ENCODE measurements around the gene ZBTB20.

Gene ZBTB20

DNA sequence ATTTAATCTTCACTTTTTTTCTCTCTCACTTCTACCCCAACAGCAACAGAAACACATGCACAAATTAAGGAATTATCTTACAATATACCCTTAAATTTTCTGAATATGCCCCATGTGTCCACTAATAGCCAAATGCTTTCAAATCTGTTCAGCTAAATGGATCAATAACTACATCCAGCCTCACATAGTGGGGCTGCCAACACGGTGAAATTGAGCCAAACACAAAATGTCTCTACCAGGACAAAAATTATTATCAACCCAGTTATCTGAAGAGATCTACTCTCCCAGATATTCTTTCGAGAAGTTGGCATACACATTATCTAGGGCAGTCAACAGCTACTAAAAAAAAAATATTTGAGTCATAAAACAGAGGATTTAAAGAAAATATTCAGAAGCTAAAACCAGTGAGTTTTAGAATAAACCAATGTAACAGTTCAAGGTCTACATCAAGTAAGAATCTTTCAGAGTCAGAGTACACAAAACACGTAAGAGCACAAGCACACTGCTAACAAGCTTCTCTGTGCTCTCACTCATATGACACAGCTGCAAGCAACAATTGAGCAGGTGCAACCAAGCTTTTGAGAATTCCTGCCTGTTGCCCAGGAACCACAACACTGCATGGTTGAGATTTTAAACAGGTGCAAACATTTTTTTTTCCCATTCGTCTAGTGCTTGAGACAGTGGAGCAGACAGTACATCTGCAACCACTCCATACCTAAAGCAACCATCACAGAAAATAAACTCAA is 247.7 kb downstream of the ZBTB20 start:
- TF ChIP-seq, protein P1, sequence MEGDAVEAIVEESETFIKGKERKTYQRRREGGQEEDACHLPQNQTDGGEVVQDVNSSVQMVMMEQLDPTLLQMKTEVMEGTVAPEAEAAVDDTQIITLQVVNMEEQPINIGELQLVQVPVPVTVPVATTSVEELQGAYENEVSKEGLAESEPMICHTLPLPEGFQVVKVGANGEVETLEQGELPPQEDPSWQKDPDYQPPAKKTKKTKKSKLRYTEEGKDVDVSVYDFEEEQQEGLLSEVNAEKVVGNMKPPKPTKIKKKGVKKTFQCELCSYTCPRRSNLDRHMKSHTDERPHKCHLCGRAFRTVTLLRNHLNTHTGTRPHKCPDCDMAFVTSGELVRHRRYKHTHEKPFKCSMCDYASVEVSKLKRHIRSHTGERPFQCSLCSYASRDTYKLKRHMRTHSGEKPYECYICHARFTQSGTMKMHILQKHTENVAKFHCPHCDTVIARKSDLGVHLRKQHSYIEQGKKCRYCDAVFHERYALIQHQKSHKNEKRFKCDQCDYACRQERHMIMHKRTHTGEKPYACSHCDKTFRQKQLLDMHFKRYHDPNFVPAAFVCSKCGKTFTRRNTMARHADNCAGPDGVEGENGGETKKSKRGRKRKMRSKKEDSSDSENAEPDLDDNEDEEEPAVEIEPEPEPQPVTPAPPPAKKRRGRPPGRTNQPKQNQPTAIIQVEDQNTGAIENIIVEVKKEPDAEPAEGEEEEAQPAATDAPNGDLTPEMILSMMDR (IDR thresholded peaks at IDR 0.05; ENCODE audit: extremely low read depth, insufficient read depth, missing control alignments): no peak
- in situ Hi-C loops (cut with MboI; ENCODE audit: low pct_unique_long_range_greater_than_20kb, low sequenced_read_pairs, unreplicated experiment): no loop called here
- DNase-seq (ENCODE audit: low spot score): no peak

DNA sequence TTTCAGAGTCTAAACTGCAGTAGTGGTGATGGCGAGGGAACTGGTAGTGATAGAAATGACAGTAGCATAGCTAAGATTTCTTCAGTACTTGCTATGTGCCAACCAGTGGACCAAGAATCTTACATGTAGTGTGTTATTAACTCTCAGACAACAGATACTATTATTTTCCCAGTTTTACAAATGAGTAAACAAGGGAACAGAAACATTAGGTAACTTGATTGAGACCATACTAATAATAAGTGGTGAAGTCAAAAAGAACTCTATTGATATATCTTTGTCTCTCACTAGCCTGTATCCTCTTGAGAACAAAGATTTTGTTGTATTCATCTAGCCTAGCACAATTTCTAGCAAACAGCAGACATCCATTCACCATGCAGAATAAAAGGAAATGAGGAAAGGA is 250.1 kb downstream of the ZBTB20 start:
- in situ Hi-C loops (cut with MboI; ENCODE audit: low pct_unique_long_range_greater_than_20kb, low sequenced_read_pairs, unreplicated experiment): no loop called here
- TF ChIP-seq, protein P1 (IDR thresholded peaks at IDR 0.05; ENCODE audit: extremely low read depth, insufficient read depth, missing control alignments): no peak

DNA sequence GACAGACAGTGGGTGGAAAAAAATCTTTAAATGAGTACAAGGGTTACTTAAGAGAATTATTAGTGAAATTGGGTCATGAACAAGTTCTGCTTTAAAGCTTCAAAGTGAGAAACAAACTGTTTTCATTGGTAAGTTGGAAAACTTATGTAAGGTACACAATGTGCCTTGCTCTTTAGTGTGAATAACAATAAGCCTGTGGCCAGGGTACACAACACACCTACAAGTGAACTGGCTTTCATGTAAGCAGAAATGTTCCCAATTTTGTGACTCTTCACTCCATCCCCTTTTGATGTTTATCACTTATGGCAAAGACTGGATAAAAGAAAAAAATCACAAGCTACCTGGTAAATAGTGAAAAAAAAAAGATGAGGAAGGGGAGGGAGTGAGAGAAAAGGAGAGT is 253.7 kb downstream of the ZBTB20 start:
- in situ Hi-C loops (cut with MboI; ENCODE audit: low pct_unique_long_range_greater_than_20kb, low sequenced_read_pairs, unreplicated experiment): no loop called here
- TF ChIP-seq, protein P1 (IDR thresholded peaks at IDR 0.05; ENCODE audit: extremely low read depth, insufficient read depth, missing control alignments): no peak
- no peak for DNase-seq (ENCODE audit: low spot score)

More for the DNA sequence above, 250.1 kb downstream of the ZBTB20 start:
- DNase-seq (ENCODE audit: low spot score): no peak

DNA sequence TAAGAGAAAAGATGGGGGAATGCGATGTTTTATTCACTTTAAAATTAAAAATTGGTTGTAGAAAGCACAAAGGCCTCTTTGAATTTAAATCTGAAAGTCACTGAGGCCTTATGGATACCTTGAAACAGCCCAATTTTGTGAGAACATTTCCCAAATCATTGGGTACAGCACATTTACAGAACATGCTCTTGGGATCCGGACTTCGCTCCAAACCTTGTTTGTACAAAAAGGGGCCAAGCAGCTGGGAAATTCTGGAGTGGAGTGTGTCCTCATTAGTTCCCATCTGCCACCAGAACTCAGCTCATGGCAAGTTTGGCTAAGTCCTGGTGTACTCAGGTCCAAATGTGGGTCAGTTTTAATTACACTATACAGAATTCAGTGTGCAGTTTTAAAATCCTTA is 254.2 kb downstream of the ZBTB20 start:
- TF ChIP-seq, protein P1 (IDR thresholded peaks at IDR 0.05; ENCODE audit: extremely low read depth, insufficient read depth, missing control alignments): no peak
- DNase-seq (ENCODE audit: low spot score): no peak
- in situ Hi-C loops (cut with MboI; ENCODE audit: low pct_unique_long_range_greater_than_20kb, low sequenced_read_pairs, unreplicated experiment): no loop called here

DNA sequence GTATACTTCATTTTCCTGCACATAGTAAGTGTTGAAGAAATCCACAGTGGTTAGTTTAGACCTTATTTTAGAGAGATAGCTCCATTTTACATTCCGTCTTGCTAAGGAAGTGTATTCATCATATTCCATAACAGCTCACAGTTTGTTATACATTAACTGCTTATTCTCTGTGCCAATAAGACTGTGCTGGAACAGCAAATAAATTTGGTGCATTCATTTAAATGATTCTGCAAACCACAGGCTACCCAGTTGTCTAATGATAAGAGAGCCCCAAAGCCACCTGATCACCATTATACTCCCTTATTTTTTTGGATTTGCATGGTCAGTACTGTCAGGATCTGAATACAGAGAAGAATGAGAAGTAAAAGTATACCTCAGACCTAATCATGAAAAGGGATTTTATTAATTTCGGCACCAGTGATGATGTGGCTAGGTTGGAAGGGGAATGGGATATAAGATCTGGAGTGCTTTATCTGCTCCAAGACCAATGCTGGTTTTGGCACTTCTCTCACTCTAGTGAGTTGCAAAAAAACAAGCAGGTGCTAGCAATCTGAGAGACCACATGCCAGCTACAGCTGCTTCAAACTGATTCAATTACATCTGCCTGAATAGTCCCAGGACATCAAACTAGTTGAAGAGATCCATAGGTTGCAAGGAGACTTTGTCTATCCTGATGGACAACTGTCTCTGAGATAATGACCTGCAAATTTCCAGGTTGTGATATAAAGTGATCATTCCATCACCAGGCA is 254.8 kb downstream of the ZBTB20 start:
- TF ChIP-seq, protein P1 (IDR thresholded peaks at IDR 0.05; ENCODE audit: extremely low read depth, insufficient read depth, missing control alignments): no peak
- DNase-seq (ENCODE audit: low spot score): no peak
- in situ Hi-C loops (cut with MboI; ENCODE audit: low pct_unique_long_range_greater_than_20kb, low sequenced_read_pairs, unreplicated experiment): no loop called here

DNA sequence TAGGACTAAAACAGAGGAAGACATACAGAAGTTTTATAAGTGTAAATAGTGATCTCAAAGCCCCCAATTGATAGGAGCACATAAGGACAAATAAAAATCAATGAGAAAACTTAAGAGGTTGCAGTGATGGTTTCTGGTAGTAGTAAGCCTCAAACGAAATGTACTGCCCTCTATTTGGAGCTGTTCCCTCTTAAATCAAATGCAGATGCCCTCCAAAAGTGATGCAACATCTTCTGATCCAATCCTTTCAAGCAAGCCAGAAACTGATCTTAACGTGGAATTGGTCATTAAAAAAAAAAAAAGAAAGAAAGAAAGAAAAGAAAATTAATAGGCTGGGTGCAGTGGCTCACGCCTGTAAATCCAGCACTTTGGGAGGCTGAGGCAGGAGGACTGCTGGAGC is 259.3 kb downstream of the ZBTB20 start:
- in situ Hi-C loops (cut with MboI; ENCODE audit: low pct_unique_long_range_greater_than_20kb, low sequenced_read_pairs, unreplicated experiment): no loop called here
- TF ChIP-seq, protein P1 (IDR thresholded peaks at IDR 0.05; ENCODE audit: extremely low read depth, insufficient read depth, missing control alignments): no peak
- DNase-seq (ENCODE audit: low spot score): no peak
